GM23338 (cell line): ENCODE results near the gene MID1.

Experiments used
- CREB1 ChIP-seq: fragments of 250-450 bp; sonication (Bioruptor Pico); IDR thresholded peaks from 2 replicates; pipeline ENCODE4 v1.5.0; 2020; ENCODE audit warnings: low read depth, mild to moderate bottlenecking, moderate library complexity
- EZH2 ChIP-seq: fragments of 200-600 bp; sonication (generic); IDR thresholded peaks from one replicate; pipeline ENCODE4 v1.8.0; 2017; ENCODE audit warnings: antibody characterized with exemption, mild to moderate bottlenecking, low read depth; ENCODE audit not compliant: unreplicated experiment
- EZH2phosphoT487 ChIP-seq: fragments of 200-600 bp; sonication (generic); IDR thresholded peaks from one replicate; pipeline ENCODE4 v1.8.1; 2018; ENCODE audit warnings: antibody characterized with exemption; ENCODE audit not compliant: unreplicated experiment
- JUNB ChIP-seq: IDR thresholded peaks from one replicate; pipeline ENCODE4 v1.6.1; 2016; ENCODE audit warnings: antibody characterized with exemption; ENCODE audit not compliant: unreplicated experiment
- NANOG ChIP-seq: IDR thresholded peaks from 2 replicates; pipeline ENCODE4 v1.6.1; 2016; ENCODE audit warnings: antibody characterized with exemption, borderline replicate concordance
- POLR2AphosphoS5 ChIP-seq: IDR thresholded peaks from 2 replicates; pipeline ENCODE4 v1.6.1; 2016; ENCODE audit warnings: antibody characterized with exemption, low read depth
- REST ChIP-seq: IDR thresholded peaks from one replicate; pipeline ENCODE4 v1.6.1; 2018; ENCODE audit warnings: antibody characterized with exemption; ENCODE audit not compliant: unreplicated experiment
- STAT1 ChIP-seq: IDR thresholded peaks from one replicate; pipeline ENCODE4 v1.6.1; 2016; ENCODE audit warnings: antibody characterized with exemption; ENCODE audit not compliant: unreplicated experiment
- ZNF114 ChIP-seq: fragments of 250-450 bp; sonication (Bioruptor Pico); IDR thresholded peaks from 2 replicates; pipeline ENCODE4 v1.5.0; 2020; ENCODE audit warnings: mild to moderate bottlenecking, moderate library complexity
- ZNF331 ChIP-seq: fragments of 250-450 bp; sonication (Bioruptor Pico); IDR thresholded peaks from 2 replicates; pipeline ENCODE4 v1.5.0; 2020; ENCODE audit warnings: low read depth, mild to moderate bottlenecking, moderate library complexity
- TF ChIP-seq, protein P1 (sequence below), 2 experiments: fragments of 200-600 bp in 1 of 2; sonication (generic) in 1 of 2; conservative IDR thresholded peaks; 2 replicates each; pipeline versions ENCODE4 v1.5.1 to v1.6.1; 2016 to 2017; ENCODE audit warnings: antibody characterized with exemption in 2 of 2, low read depth in 2 of 2, mild to moderate bottlenecking in 2 of 2, moderate library complexity in 1 of 2
- TF ChIP-seq, protein P2 (sequence below): fragments of 250-450 bp; sonication (Bioruptor Pico); IDR thresholded peaks from 2 replicates; pipeline ENCODE4 v1.5.0; 2020; ENCODE audit warnings: mild to moderate bottlenecking, moderate library complexity

DNA sequence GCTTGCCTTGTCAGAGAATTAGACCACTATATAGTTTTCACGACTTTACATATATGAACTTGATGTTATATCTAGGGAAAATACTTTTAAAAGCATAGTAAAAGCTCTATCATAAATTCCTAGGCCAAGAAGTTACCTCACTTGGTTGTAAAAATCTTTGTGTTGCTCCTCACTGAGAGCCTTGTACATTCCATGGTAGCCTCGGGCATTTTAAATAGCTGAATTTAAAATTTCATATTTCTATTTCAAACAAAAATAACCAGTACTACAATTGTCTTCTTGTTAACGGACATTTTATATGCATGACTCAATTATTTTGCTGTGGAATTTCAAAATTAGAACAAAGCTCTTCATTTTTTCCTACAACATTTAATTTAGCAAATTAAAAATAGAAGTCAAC is 107.6 kb downstream of the MID1 start:
- TF ChIP-seq REST (no peak), EZH2phosphoT487 (no peak), EZH2 (no peak), JUNB (no peak), NANOG (no peak), POLR2AphosphoS5 (no peak), ZNF331 (no peak), STAT1 (no peak), CREB1 (CRISPR knock-in tag) (no peak), ZNF114 (CRISPR knock-in tag) (no peak)
- TF ChIP-seq, protein P1, sequence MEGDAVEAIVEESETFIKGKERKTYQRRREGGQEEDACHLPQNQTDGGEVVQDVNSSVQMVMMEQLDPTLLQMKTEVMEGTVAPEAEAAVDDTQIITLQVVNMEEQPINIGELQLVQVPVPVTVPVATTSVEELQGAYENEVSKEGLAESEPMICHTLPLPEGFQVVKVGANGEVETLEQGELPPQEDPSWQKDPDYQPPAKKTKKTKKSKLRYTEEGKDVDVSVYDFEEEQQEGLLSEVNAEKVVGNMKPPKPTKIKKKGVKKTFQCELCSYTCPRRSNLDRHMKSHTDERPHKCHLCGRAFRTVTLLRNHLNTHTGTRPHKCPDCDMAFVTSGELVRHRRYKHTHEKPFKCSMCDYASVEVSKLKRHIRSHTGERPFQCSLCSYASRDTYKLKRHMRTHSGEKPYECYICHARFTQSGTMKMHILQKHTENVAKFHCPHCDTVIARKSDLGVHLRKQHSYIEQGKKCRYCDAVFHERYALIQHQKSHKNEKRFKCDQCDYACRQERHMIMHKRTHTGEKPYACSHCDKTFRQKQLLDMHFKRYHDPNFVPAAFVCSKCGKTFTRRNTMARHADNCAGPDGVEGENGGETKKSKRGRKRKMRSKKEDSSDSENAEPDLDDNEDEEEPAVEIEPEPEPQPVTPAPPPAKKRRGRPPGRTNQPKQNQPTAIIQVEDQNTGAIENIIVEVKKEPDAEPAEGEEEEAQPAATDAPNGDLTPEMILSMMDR (conservative IDR thresholded peaks at IDR 0.05; ENCODE audit: low read depth in 2 of 2), result no peak
- TF ChIP-seq, protein P2, sequence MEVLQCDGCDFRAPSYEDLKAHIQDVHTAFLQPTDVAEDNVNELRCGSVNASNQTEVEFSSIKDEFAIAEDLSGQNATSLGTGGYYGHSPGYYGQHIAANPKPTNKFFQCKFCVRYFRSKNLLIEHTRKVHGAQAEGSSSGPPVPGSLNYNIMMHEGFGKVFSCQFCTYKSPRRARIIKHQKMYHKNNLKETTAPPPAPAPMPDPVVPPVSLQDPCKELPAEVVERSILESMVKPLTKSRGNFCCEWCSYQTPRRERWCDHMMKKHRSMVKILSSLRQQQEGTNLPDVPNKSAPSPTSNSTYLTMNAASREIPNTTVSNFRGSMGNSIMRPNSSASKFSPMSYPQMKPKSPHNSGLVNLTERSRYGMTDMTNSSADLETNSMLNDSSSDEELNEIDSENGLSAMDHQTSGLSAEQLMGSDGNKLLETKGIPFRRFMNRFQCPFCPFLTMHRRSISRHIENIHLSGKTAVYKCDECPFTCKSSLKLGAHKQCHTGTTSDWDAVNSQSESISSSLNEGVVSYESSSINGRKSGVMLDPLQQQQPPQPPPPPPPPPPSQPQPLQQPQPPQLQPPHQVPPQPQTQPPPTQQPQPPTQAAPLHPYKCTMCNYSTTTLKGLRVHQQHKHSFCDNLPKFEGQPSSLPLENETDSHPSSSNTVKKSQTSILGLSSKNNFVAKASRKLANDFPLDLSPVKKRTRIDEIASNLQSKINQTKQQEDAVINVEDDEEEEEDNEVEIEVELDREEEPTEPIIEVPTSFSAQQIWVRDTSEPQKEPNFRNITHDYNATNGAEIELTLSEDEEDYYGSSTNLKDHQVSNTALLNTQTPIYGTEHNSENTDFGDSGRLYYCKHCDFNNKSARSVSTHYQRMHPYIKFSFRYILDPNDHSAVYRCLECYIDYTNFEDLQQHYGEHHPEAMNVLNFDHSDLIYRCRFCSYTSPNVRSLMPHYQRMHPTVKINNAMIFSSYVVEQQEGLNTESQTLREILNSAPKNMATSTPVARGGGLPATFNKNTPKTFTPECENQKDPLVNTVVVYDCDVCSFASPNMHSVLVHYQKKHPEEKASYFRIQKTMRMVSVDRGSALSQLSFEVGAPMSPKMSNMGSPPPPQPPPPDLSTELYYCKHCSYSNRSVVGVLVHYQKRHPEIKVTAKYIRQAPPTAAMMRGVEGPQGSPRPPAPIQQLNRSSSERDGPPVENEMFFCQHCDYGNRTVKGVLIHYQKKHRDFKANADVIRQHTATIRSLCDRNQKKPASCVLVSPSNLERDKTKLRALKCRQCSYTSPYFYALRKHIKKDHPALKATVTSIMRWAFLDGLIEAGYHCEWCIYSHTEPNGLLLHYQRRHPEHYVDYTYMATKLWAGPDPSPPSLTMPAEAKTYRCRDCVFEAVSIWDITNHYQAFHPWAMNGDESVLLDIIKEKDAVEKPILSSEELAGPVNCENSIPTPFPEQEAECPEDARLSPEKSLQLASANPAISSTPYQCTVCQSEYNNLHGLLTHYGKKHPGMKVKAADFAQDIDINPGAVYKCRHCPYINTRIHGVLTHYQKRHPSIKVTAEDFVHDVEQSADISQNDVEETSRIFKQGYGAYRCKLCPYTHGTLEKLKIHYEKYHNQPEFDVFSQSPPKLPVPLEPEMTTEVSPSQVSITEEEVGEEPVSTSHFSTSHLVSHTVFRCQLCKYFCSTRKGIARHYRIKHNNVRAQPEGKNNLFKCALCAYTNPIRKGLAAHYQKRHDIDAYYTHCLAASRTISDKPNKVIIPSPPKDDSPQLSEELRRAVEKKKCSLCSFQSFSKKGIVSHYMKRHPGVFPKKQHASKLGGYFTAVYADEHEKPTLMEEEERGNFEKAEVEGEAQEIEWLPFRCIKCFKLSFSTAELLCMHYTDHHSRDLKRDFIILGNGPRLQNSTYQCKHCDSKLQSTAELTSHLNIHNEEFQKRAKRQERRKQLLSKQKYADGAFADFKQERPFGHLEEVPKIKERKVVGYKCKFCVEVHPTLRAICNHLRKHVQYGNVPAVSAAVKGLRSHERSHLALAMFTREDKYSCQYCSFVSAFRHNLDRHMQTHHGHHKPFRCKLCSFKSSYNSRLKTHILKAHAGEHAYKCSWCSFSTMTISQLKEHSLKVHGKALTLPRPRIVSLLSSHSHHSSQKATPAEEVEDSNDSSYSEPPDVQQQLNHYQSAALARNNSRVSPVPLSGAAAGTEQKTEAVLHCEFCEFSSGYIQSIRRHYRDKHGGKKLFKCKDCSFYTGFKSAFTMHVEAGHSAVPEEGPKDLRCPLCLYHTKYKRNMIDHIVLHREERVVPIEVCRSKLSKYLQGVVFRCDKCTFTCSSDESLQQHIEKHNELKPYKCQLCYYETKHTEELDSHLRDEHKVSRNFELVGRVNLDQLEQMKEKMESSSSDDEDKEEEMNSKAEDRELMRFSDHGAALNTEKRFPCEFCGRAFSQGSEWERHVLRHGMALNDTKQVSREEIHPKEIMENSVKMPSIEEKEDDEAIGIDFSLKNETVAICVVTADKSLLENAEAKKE (CRISPR knock-in tag), result no peak
